ENCODE measurements around the gene MEF2C.
"Not testable (repeated sequence)": the region's sequence is repeated elsewhere in the genome, so short reads cannot be mapped to it uniquely, and the experiment has no call there.

The MEF2C gene

GRCh38 chr5:88798933-88799332, 84.1 kb downstream of the MEF2C start:
- DNase-seq (ENCODE audit: low read depth), result not testable (repeated sequence)

DNA sequence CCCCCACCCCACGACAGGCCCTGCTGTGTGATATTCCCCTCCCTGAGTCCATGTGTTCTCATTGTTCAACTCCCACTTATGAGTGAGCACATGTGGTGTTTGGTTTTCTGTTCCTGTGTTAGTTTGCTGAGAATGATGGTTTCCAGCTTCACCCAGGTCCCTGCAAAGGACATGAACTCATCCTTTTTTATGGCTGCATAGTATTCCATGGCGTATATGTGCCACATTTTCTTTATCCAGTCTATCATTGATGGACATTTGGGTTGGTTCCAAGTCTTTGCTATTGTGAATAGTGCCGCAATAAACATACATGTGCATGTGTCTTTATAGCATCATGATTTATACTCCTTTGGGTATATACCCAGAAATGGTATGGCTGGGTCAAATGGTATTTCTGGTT, 89.2 kb downstream of the MEF2C start:
- not testable (repeated sequence) for DNase-seq (ENCODE audit: low read depth)

DNA sequence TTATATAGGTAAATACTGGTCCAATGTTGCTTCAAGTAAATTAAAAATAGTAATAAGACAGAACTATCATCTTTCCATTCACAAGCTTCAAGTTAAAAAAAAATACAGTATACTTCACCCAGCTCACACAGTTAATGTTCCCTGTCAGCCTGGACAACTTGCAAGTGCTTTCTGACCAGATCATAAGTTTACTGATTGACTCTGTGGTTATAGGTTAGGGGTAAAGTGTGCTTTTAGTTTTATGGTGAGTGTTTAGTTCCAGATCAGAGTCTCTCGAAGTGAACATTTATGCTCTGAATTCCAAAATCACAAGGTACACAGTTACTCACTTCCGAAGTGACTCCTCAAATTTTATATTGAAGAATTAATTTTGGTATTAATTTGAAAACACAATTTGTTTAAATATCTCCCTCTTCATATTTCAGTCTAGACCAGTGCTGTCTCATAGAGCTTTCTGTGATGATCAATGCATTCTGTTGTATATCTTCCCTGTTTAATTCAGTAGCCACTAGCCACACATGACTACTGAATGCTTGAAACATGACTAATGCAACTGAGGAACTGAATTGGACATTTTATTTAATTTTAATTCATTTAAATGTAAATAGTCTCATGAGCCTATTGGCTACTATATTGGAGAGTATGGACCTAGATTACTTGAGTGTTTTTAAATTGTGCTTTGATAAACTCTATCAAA, 90.7 kb downstream of the MEF2C start:
- no peak for DNase-seq (ENCODE audit: low read depth)

- no peak for DNase-seq (ENCODE audit: low read depth)
These were observed 95.1 kb downstream of the MEF2C start for GRCh38 chr5:88787856-88788255.

- DNase-seq (ENCODE audit: low read depth), result no peak
These were observed 96.2 kb downstream of the MEF2C start for GRCh38 chr5:88786789-88787188.

- DNase-seq (ENCODE audit: low read depth), result no peak
These were observed 97.0 kb downstream of the MEF2C start for GRCh38 chr5:88785746-88786565.

DNA sequence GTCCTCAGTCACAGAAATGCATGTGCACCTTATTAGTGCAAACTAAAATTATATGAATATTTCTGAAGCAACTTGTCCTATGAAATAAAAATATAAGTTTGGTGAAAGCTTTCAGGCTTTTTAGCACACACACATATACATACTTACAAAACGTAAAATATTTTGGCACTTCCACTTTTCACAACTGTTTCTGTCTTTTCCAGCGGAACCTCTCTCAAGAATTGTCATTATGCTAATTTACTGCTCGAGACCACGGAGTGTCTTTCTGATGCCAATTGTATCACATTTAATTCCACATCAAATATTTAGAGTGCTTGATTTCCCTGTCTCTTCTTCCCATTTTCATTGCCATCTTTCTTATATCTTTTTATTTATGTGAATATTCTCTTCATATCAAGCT, 100.4 kb downstream of the MEF2C start:
- no peak for DNase-seq (ENCODE audit: low read depth)

DNA sequence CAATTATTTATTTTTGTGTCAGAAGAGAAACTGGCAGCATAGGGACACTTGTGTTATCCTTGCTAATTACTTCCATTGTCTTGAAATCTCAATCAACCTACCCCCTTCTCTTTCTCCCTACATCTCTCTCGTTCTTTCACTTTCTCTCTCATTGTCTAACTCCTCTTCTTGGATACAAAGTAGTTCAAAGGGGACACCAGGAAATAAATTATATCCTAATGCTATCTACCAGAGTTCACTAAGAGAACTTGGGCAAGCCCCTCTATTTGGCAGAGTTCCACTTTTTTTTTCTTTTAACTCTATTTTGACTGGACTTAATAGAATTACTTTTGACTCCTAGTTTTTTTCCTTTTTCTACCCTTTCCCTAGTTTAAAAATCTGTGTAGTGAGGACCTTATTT, 102.2 kb downstream of the MEF2C start:
- DNase-seq (ENCODE audit: low read depth), result no peak

- no peak for DNase-seq (ENCODE audit: low read depth)
These were observed 104.2 kb downstream of the MEF2C start for GRCh38 chr5:88778736-88779135.

DNA sequence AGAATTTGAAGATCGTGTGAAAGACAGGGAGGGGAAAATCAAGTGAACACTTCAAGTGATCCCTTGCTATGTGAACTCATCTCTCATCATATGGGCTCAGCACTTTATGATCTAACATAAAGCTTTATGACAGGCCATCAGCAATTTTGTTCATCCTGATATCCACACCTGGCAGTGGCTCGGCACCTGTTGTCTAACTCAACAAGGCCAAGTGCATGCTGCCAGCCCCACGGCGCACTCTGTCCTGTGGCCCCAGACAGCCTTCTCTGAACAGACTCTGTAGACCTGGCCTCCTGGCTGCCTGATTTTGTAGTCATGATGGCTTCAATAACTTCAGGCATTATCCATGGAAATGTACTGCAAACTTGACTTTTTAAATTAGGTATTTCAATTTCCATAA, 106.3 kb downstream of the MEF2C start:
- no peak for DNase-seq (ENCODE audit: low read depth)

DNA sequence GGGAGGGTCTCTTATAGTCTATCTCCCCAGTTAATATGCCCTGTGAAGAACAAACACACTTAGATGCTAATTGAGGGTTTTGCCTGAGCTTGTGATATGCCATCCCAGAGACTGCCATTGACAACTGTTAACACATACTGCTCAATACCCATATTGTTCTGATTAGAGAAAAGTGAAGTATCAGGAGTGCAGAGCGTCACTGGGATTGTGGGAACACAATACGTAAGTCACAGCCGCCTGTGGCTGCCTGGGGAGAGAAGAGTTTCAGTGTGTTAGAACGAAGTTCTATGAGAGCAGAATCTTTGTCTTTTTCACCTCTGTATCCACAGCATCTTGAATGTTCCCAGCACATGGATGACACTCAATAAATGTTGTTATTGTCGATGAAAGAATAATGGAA, 110.2 kb downstream of the MEF2C start:
- no peak for DNase-seq (ENCODE audit: low read depth)

DNA sequence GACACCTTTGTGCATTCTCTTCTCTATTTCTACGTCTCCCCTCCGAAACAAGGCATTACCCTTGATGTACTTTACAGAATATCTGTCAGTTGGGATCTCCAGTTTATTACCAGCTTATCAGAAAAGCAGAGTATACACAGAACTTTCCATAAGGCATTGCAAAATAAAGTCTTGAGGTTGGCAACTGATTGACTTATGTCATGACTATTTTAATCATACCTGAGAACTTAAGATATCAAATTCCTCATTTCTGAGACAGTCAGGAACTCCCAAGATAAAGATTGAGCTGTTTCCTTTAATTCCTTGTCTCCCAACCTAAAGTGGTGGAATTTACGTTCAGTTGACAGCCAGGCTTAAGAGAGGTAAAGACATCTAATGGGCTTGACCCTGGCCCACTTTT, 110.9 kb downstream of the MEF2C start:
- DNase-seq (ENCODE audit: low read depth), result no peak

GRCh38 chr5:88770276-88771257, 112.4 kb downstream of the MEF2C start:
- DNase-seq (ENCODE audit: low read depth), result no peak

GRCh38 chr5:88769165-88769564, 113.8 kb downstream of the MEF2C start:
- DNase-seq (ENCODE audit: low read depth), result no peak

DNA sequence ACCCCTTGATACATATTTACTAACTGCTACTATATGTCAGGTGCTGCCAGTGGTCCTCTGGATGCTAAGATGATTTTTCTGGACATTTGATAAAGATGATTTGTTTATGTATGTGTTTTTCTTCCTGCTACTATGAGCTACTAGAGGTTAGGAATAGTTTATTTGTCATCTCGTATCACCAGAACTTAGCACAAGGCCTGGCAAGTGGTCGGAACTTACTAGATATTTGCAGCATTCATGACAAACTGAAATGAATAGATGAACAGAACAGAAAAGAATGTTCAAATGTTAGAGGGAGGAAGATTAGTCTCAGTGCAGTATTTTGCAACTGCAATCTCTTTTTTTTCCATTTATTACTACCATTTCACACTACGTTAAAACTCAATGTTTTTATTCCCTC, 114.6 kb downstream of the MEF2C start:
- DNase-seq (ENCODE audit: low read depth), result no peak

- no peak for DNase-seq (ENCODE audit: low read depth)
These were observed 117.2 kb downstream of the MEF2C start for GRCh38 chr5:88765798-88766197.

GRCh38 chr5:88765171-88765570, 117.8 kb downstream of the MEF2C start:
- no peak for DNase-seq (ENCODE audit: low read depth)

GRCh38 chr5:88761939-88762338, 121.0 kb downstream of the MEF2C start:
- DNase-seq (ENCODE audit: low read depth), result no peak

DNA sequence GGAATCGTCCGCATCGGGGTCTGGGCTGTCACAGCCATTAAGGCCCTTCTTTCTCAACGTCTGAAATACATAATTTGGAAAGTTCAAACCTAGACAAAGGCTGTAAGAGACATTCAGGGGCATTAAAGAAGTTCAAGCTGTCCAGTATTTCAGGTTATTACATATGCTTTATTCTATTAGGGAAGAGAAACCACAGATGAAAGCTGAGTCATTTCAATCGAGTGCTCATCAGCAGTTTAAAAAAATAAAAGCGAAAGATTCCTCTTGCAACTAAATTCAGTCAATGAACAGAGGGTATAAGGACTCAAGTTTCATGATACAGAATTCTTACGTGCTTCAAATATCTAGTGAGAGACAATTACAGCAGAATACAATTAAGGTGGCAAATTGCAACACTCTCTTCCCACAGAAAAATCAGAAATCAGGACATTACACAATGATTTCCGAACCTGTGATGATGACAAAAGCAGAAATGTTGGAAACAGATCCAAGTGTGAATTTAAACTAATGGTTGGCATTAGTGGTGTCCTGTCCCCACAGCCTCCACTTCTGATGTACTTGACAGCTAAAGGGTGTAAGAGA, 121.6 kb downstream of the MEF2C start:
- DNase-seq (ENCODE audit: low read depth), result no peak

DNA sequence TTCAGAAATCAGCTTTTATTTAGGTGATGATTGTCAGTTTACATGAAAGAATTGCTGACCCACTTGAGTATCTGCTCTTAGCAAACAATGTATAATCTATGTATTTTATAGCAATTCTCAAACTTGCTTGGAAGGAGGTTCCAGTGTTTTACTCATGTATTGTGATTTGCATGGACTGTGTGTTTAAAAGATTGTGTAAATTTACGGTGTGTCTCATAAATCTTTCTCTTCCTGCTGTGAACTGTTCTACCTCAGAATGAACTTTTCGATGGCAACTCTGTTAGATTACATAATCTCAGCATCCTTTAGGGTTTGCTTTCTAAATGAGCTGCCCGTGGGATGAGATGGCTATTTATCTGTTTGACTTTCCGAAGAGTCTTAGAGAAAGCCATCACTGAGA, 122.5 kb downstream of the MEF2C start:
- DNase-seq (ENCODE audit: low read depth), result no peak

GRCh38 chr5:88758591-88758990, 124.4 kb downstream of the MEF2C start:
- no peak for DNase-seq (ENCODE audit: low read depth)

- no peak for DNase-seq (ENCODE audit: low read depth)
These were observed 124.8 kb downstream of the MEF2C start for GRCh38 chr5:88758184-88758583.
